GM06990 (cell line): ENCODE measurements around the gene ARHGAP35.

Experiments used
- DNase-seq: peaks from one replicate; pipeline ENCODE4 v3.0.0-alpha.2; 2011; ENCODE audit not compliant: insufficient read length; ENCODE audit errors: extremely low read depth
- H3K27me3 ChIP-seq: replicated peaks from 2 replicates; pipeline ENCODE4 v1.6.0; 2011; ENCODE audit warnings: low read length; ENCODE audit not compliant: control insufficient read depth, insufficient read depth
- H3K36me3 ChIP-seq: 2 replicates; pipeline ENCODE4 v1.5.1; 2011; ENCODE audit warnings: low read length; ENCODE audit not compliant: control insufficient read depth, insufficient read depth
- H3K4me3 ChIP-seq: replicated peaks from 2 replicates; pipeline ENCODE4 v1.5.1; 2011; ENCODE audit warnings: low read depth, mild to moderate bottlenecking, control low read depth, low read length
- TF ChIP-seq, protein P1 (sequence below): IDR thresholded peaks from 2 replicates; pipeline ENCODE4 v1.5.1; 2011; ENCODE audit warnings: low read length, control low read depth, mild to moderate bottlenecking, inconsistent platforms; ENCODE audit not compliant: insufficient read depth, poor library complexity, severe bottlenecking

The ARHGAP35 gene

DNA sequence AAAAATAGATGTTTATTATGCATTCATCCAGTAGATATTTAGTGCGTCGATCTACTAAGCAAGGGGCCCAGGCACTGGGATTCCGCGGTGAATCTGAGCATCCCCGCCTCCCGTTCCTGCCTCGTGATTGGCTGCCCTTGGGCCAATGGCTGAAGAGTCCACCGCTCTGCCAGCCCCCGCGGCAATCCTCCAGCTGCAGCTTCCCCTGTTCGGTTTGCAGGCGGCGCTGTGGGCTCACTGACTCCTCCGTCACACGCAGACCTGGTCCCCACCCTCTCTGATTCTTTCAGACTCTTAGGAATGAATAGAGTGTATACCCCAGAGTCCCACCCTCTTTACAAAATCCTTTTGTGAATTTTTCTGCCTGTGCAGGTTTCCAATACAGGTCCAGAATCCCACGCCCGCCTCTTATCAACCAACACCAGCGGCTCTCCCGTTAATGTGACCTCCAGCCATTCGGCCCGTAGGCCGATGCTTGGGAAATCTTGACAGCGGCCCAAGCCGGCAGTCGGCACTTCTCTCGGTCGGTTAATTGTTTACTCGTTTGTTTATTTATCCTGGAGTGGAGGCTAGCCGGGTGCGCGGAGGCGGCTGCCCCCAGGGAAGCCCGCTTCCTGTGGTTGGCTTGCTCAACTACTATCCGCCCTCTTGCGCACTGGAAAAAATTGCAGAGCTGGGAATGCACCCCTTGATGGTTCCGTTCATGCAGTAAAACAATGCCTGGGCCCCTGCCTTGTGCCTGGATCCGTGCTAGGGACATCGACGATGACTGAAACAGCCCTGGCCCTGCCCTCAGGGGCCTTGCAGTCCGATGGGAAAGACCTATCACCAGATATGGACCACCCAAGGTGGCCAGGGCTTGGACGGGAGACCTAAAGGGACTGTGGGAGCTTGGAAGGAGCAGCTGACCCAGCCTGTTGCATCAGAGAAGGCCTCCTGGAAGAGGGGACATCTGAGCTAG is 4.5 kb upstream of the ARHGAP35 start:
- Histone ChIP-seq H3K27me3 (no peaks in the 10 kb centered on the region), H3K4me3 (peak overlapping the region; percentile 36), H3K36me3 (no peaks in the 10 kb centered on the region)
- DNase-seq = peak; percentile 79
- TF ChIP-seq, protein P1, sequence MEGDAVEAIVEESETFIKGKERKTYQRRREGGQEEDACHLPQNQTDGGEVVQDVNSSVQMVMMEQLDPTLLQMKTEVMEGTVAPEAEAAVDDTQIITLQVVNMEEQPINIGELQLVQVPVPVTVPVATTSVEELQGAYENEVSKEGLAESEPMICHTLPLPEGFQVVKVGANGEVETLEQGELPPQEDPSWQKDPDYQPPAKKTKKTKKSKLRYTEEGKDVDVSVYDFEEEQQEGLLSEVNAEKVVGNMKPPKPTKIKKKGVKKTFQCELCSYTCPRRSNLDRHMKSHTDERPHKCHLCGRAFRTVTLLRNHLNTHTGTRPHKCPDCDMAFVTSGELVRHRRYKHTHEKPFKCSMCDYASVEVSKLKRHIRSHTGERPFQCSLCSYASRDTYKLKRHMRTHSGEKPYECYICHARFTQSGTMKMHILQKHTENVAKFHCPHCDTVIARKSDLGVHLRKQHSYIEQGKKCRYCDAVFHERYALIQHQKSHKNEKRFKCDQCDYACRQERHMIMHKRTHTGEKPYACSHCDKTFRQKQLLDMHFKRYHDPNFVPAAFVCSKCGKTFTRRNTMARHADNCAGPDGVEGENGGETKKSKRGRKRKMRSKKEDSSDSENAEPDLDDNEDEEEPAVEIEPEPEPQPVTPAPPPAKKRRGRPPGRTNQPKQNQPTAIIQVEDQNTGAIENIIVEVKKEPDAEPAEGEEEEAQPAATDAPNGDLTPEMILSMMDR = peak; percentile 91

DNA sequence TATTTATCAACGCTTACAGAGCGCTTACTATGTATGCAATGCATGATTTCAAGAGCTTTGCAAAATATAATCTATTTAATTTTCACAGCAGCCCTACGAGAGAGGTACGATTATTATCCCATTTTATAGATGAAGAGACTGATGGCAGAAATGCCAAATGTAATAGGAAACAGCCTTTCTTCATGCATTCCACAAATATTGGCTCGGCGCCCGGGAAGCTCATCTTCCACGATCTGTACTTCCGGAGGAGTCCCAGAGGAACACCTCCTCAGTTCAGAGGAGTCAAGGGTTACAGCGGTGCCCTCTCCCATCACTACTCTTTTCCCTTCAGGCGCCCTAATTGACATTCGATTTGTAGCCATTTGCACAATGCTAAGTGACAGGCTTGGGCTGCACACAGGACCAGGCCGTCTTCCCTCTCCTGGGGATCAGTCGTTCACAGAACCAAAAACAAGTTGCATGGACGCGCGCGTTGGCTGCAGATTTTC is 1.1 kb upstream of the ARHGAP35 start:
- Histone ChIP-seq H3K36me3 (no peaks in the 10 kb centered on the region), H3K27me3 (no peaks in the 10 kb centered on the region), H3K4me3 (peak overlapping the region; percentile 49)
- TF ChIP-seq, protein P1 = no peak
- DNase-seq = no peak

DNA sequence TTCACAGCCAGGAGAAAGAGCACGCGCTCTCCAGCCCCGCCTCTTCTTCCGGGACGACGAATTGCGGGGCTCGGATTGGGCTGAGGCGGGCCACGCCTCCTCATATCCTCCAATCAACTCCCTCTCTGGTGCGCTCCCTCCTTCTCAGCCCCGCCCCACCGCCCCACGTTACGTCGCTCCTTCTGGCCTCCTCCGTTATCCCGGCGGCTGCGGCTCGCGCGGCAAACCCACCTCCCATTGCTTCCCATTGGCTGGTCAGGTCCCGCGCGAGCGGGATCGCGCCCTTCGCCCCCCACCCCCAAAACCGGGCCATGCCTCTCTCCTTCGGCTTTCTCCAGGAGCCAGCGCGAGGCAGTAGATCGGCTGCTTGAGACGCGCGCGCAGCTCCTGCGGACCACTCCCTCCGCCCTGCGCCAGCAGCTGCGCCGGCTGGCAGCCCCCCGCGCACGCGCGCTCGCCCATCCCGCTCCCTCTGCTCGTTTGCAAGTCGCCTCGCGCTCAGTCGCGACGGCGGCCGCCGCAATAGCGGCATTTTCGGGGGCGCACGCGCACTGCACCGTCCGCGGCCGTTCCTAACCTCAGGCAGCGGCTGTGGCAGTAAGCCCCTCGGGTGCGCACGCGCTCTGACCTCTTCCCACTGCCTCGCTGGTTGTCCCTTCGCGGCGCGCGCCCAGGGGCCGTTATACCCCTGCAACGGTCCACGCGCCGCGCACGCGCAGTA is 512 bp upstream of the ARHGAP35 start:
- Histone ChIP-seq H3K4me3 (peak overlapping the region; percentile 91), H3K36me3 (no peaks in the 10 kb centered on the region), H3K27me3 (no peaks in the 10 kb centered on the region)
- DNase-seq = peak; percentile 99
- TF ChIP-seq, protein P1 = no peak

DNA sequence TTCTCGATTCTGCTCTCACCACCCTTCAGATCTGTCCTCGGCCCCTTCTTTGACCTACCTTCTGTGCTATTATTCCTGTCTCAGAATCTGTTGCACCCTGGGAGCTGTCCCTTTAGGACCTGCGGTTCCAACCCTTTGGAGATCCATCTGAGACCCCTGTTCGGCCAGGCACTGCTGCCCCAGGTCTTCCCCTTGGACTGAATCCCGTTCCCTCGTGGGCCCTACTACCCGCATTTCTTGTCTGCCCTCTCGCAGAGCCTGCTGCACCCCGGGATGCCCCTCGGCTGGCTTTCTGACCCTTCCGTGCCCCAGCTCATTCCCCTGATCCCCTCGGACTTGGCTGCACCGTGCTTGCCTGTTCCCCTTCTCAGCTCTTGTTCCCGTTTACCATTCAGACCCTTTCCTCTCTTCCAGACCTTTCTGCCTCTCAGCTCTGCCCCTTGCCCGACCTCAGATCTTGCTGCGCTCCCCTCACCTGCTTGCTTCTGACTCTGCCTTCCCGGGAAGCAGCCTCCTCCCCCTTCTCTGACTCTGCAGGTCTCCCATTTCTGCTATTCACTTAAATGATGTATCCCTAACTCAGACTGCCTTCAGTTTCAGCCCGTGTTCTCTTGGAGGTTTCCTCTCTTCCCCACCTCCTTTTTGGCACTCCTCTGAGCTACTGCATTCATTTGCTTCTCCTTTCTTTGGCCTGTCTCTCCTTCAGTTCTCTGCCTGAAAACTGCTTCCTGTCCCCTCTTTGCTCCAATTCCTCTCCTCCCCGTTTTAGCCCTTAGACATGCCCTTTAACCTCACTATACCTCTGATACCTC is 1.1 kb downstream of the ARHGAP35 start:
- TF ChIP-seq, protein P1 = no peak
- H3K27me3 ChIP-seq = no peaks in the 10 kb centered on the region
- DNase-seq = peak; percentile 33
- H3K4me3 ChIP-seq = peak overlapping the region; percentile 91
- H3K36me3 ChIP-seq = no peaks in the 10 kb centered on the region; the same call in 1 of the 2 replicates

DNA sequence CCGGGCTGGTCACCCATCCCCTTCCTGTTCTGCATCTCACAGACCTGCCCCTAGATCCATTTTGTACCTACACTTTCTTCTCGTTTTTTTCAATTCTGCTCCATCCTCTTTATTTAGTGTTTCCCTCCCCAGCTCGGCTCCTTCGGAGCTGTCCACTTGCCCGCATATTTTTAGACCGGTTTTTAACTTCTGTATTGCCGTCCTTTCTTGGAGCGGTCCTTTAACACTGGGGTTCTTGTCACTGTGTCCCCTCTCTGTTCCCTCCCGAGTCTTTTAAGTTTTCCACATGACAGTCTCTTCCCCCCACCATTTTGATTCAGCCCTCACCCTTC is 1.7 kb downstream of the ARHGAP35 start:
- peak overlapping the region; percentile 91 for H3K4me3 ChIP-seq
- H3K36me3 ChIP-seq = no peaks in the 10 kb centered on the region; the same call in 1 of the 2 replicates
- no peak for DNase-seq
- TF ChIP-seq, protein P1 = no peak
- H3K27me3 ChIP-seq = no peaks in the 10 kb centered on the region
